BLaER1 (cell line): ENCODE data around the gene ACCS.

ENCODE experiments used
- H3K27ac ChIP-seq: shearing (Covaris generic); formaldehyde crosslinking; 2 replicates; pipeline ENCODE4 v1.8.1; 2022
- H3K27me3 ChIP-seq: shearing (Covaris generic); formaldehyde crosslinking; 2 replicates; pipeline ENCODE4 v1.8.1; 2022
- H3K36me3 ChIP-seq: shearing (Covaris generic); formaldehyde crosslinking; 2 replicates; pipeline ENCODE4 v1.8.1; 2022
- H3K4me1 ChIP-seq: shearing (Covaris generic); formaldehyde crosslinking; 2 replicates; pipeline ENCODE4 v1.8.1; 2022
- H3K4me2 ChIP-seq: shearing (Covaris generic); formaldehyde crosslinking; 2 replicates; pipeline ENCODE4 v1.8.1; 2022
- H3K4me3 ChIP-seq: shearing (Covaris generic); formaldehyde crosslinking; 2 replicates; pipeline ENCODE4 v1.8.1; 2022
- H3K9ac ChIP-seq: shearing (Covaris generic); formaldehyde crosslinking; 2 replicates; pipeline ENCODE4 v1.8.1; 2022
- H3K9me3 ChIP-seq: shearing (Covaris generic); formaldehyde crosslinking; 2 replicates; pipeline ENCODE4 v1.8.1; 2022
- H4K20me1 ChIP-seq: shearing (Covaris generic); formaldehyde crosslinking; 2 replicates; pipeline ENCODE4 v1.8.1; 2022
- Cebpa-rat ChIP-seq: shearing (Covaris generic); IDR thresholded peaks from 2 replicates; pipeline ENCODE4 v1.8.1; 2022

ACCS gene

GRCh38 chr11:44028816-44029506 lies 37.1 kb upstream of the ACCS start:
- no peak overlapping the region for H3K9ac ChIP-seq
- H3K27ac ChIP-seq, result no peak overlapping the region
- H3K36me3 ChIP-seq, result no peaks in the 10 kb centered on the region
- TF ChIP-seq Cebpa-rat, result no peak
- no peaks in the 10 kb centered on the region for H3K27me3 ChIP-seq
- 0 out of 2 replicates have a peak, but pooled peaks cover 8% of the 10 kb centered on the region for H3K9me3 ChIP-seq
- H4K20me1 ChIP-seq, result no peaks in the 10 kb centered on the region
- H3K4me2 ChIP-seq, result no peak overlapping the region
- H3K4me3 ChIP-seq, result no peak overlapping the region
- no peaks in the 10 kb centered on the region for H3K4me1 ChIP-seq

GRCh38 chr11:44029507-44029845 lies 36.6 kb upstream of the ACCS start:
- Histone ChIP-seq H3K4me3 (no peak overlapping the region), H3K4me1 (no peaks in the 10 kb centered on the region), H3K4me2 (no peak overlapping the region), H3K27ac (no peak overlapping the region), H3K36me3 (no peaks in the 10 kb centered on the region), H3K9me3 (0 out of 2 replicates have a peak, but pooled peaks cover 8% of the 10 kb centered on the region), H3K27me3 (no peaks in the 10 kb centered on the region), H3K9ac (no peak overlapping the region), H4K20me1 (no peaks in the 10 kb centered on the region)
- TF ChIP-seq Cebpa-rat, result no peak

GRCh38 chr11:44029977-44030911 lies 35.8 kb upstream of the ACCS start:
- no peak overlapping the region for H3K4me2 ChIP-seq
- H3K4me1 ChIP-seq, result no peaks in the 10 kb centered on the region
- H3K9ac ChIP-seq, result no peak overlapping the region
- H3K27ac ChIP-seq, result no peak overlapping the region
- 0 out of 2 replicates have a peak, but pooled peaks cover 8% of the 10 kb centered on the region for H3K9me3 ChIP-seq
- no peaks in the 10 kb centered on the region for H4K20me1 ChIP-seq
- TF ChIP-seq Cebpa-rat, result no peak
- H3K27me3 ChIP-seq, result no peaks in the 10 kb centered on the region
- no peaks in the 10 kb centered on the region for H3K36me3 ChIP-seq
- no peak overlapping the region for H3K4me3 ChIP-seq

GRCh38 chr11:44030996-44031395 lies 35.1 kb upstream of the ACCS start:
- Histone ChIP-seq H3K9ac (no peak overlapping the region), H3K4me2 (no peak overlapping the region), H3K36me3 (no peaks in the 10 kb centered on the region), H4K20me1 (no peaks in the 10 kb centered on the region), H3K27ac (no peak overlapping the region), H3K4me3 (no peak overlapping the region), H3K27me3 (no peaks in the 10 kb centered on the region), H3K4me1 (no peaks in the 10 kb centered on the region), H3K9me3 (0 out of 2 replicates have a peak, but pooled peaks cover 3% of the 10 kb centered on the region)
- TF ChIP-seq Cebpa-rat, result no peak

- Histone ChIP-seq H3K27me3 (no peaks in the 10 kb centered on the region), H3K36me3 (no peaks in the 10 kb centered on the region), H3K9ac (no peak overlapping the region), H3K9me3 (0 out of 2 replicates have a peak, but pooled peaks cover 3% of the 10 kb centered on the region), H3K4me1 (no peaks in the 10 kb centered on the region), H3K27ac (no peak overlapping the region), H4K20me1 (no peaks in the 10 kb centered on the region), H3K4me3 (no peak overlapping the region), H3K4me2 (no peak overlapping the region)
- no peak for TF ChIP-seq Cebpa-rat
These were observed 34.5 kb upstream of the ACCS start for GRCh38 chr11:44031549-44031948.

- no peaks in the 10 kb centered on the region for H3K4me1 ChIP-seq
- no peak for TF ChIP-seq Cebpa-rat
- no peak overlapping the region for H3K4me3 ChIP-seq
These were observed 33.6 kb upstream of the ACCS start for GRCh38 chr11:44032299-44033085.

GRCh38 chr11:44033411-44033850 lies 32.6 kb upstream of the ACCS start:
- no peaks in the 10 kb centered on the region for H3K36me3 ChIP-seq
- no peaks in the 10 kb centered on the region for H3K9me3 ChIP-seq
- no peaks in the 10 kb centered on the region for H3K4me1 ChIP-seq
- no peak overlapping the region for H3K4me2 ChIP-seq
- H3K27me3 ChIP-seq, result no peaks in the 10 kb centered on the region
- no peaks in the 10 kb centered on the region for H4K20me1 ChIP-seq
- no peak overlapping the region for H3K4me3 ChIP-seq
- no peak overlapping the region for H3K27ac ChIP-seq
- no peak for TF ChIP-seq Cebpa-rat
- no peak overlapping the region for H3K9ac ChIP-seq

More at GRCh38 chr11:44032299-44033085, 33.6 kb upstream of the ACCS start:
- Histone ChIP-seq H3K27me3 (no peaks in the 10 kb centered on the region), H3K9me3 (no peaks in the 10 kb centered on the region), H4K20me1 (no peaks in the 10 kb centered on the region), H3K4me2 (no peak overlapping the region), H3K27ac (no peak overlapping the region), H3K9ac (no peak overlapping the region), H3K36me3 (no peaks in the 10 kb centered on the region)

- Histone ChIP-seq H4K20me1 (no peaks in the 10 kb centered on the region), H3K4me3 (no peak overlapping the region), H3K9me3 (no peaks in the 10 kb centered on the region), H3K4me1 (no peaks in the 10 kb centered on the region), H3K36me3 (no peaks in the 10 kb centered on the region), H3K27ac (no peak overlapping the region), H3K27me3 (no peaks in the 10 kb centered on the region), H3K4me2 (no peak overlapping the region), H3K9ac (no peak overlapping the region)
- no peak for TF ChIP-seq Cebpa-rat
These were observed 32.2 kb upstream of the ACCS start for GRCh38 chr11:44033856-44034255.

- Histone ChIP-seq H3K27ac (no peak overlapping the region), H3K36me3 (no peaks in the 10 kb centered on the region), H3K4me2 (no peak overlapping the region), H3K9ac (no peak overlapping the region), H4K20me1 (no peaks in the 10 kb centered on the region), H3K9me3 (no peaks in the 10 kb centered on the region), H3K27me3 (no peaks in the 10 kb centered on the region), H3K4me1 (no peaks in the 10 kb centered on the region), H3K4me3 (no peak overlapping the region)
- TF ChIP-seq Cebpa-rat, result no peak
These were observed 31.4 kb upstream of the ACCS start for GRCh38 chr11:44034639-44035038.
